Lung (tissue), 12 donors: Measurements from ENCODE around the gene KCNC1. TPM values are rescaled to one million over a fixed set of nuclear protein-coding genes. Genes with fewer than 3 reads are reported as not detected.

ENCODE experiments used
- ATAC-seq: fragments of 200-7000 bp; cut with Tn5 transposase; one replicate; pipeline ENCODE4 v1.9.1; 2020; ENCODE audit warnings: moderate number of reproducible peaks; ENCODE audit not compliant: insufficient read depth, low FRiP score
- DNase-seq, 3 donors: peaks; one replicate each; pipeline ENCODE4 v3.0.0-alpha.2; 2013 to 2017
- H3K27ac ChIP-seq, 2 donors: one replicate each; pipeline ENCODE4 v1.5.1; 2013; ENCODE audit warnings: mild to moderate bottlenecking in 2 of 2, moderate library complexity in 2 of 2, control low read depth in 1 of 2, inconsistent platforms in 1 of 2, low read depth in 1 of 2, low read length in 1 of 2
- H3K27me3 ChIP-seq, 3 donors: one replicate each; pipeline ENCODE4 v1.5.1; 2013; ENCODE audit warnings: low read length in 2 of 3; ENCODE audit not compliant: control insufficient read depth in 3 of 3, insufficient read depth in 3 of 3
- H3K36me3 ChIP-seq, 4 donors: one replicate each; pipeline ENCODE4 v1.5.1; 2013; ENCODE audit warnings: low read length in 4 of 4, mild to moderate bottlenecking in 1 of 4, moderate library complexity in 1 of 4; ENCODE audit not compliant: control insufficient read depth in 4 of 4, insufficient read depth in 4 of 4
- H3K4me1 ChIP-seq, 5 donors: one replicate each; pipeline ENCODE4 v1.5.1; 2013; ENCODE audit warnings: low read length in 5 of 5, mild to moderate bottlenecking in 2 of 5, moderate library complexity in 1 of 5; ENCODE audit not compliant: control insufficient read depth in 5 of 5, insufficient read depth in 5 of 5
- H3K4me3 ChIP-seq: one replicate; pipeline ENCODE4 v1.5.1; 2013; ENCODE audit warnings: mild to moderate bottlenecking, control low read depth, moderate library complexity
- H3K9ac ChIP-seq, 2 donors: one replicate each; pipeline ENCODE4 v1.5.1; 2013; ENCODE audit warnings: low read length in 2 of 2, control low read depth in 1 of 2; ENCODE audit not compliant: insufficient read depth in 1 of 2
- H3K9me3 ChIP-seq, 4 donors: one replicate each; pipeline ENCODE4 v1.5.1; 2013; ENCODE audit warnings: low read length in 3 of 4, mild to moderate bottlenecking in 1 of 4, moderate library complexity in 1 of 4; ENCODE audit not compliant: control insufficient read depth in 4 of 4, insufficient read depth in 3 of 4
- WGBS, 2 donors: extraction: QIAGEN DNeasy Blood & Tissue Kit; methylation state at CpG; one replicate each; pipeline ENCODE4 v1.1.7; 2013; 5-methylcytosine and 5-hydroxymethylcytosine counted together
- polyA plus RNA-seq, 2 donors: library from polyadenylated mRNA; stranded (reverse); fragments of 200-250 nt; gene quantifications; one replicate each; pipeline ENCODE4 v1.2.1, GENCODE V29; 2013
- total RNA-seq, 2 donors: library from RNA; depleted of rRNA in 1 of 2; stranded (reverse); fragments of >200 nt in 1 of 2; gene quantifications; one replicate each; pipeline ENCODE4 v1.2.1, GENCODE V29; 2014 to 2021
- TF ChIP-seq, protein P1 (sequence below): IDR thresholded peaks from 2 replicates; pipeline ENCODE4 v1.5.1; 2012; ENCODE audit warnings: mild to moderate bottlenecking; ENCODE audit errors: control extremely low read depth, extremely low read depth
- donor health status: control.
- donor health status: control.
- donor health status: Bipolar disorder and iron deficiency.
- donor health status: healthy.
- donor health status: DM: yes; HTN: yes; CAD: no.

KCNC1 gene
- total and polyA plus RNA-seq, 4 donors = 0.01 TPM; not detected in 3

DNA sequence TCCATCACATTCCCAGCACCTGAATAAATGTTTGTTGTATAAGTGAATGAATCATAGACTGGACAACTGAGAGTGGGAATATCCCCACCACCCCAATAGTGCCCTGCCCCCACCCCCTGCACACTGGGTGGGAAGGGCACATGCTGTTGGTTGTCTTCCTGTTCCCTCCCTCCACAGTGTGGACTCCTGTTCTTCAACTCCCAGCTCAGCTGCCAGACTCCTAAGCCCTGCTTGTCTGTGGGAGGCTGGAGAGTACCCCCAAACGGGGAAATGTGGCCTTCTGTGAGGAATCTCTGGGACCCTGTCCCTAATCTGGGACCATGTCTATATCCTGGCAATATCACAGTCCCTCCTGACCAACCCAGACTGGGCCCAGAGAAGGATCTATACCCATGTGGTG, 20.7 kb upstream of the KCNC1 start:
- Histone ChIP-seq H3K27me3 (peaks cover 15 to 73% (median 57%) of the 10 kb centered on the region in 3 donors), H3K4me3 (no peak overlapping the region), H3K36me3 (no peaks in the 10 kb centered on the region), H3K9me3 (no peaks in the 10 kb centered on the region), H3K9ac (no peak overlapping the region), H3K4me1 (peaks cover 0 to 4% (median 0%) of the 10 kb centered on the region in 5 donors), H3K27ac (no peak overlapping the region)
- TF ChIP-seq, protein P1, sequence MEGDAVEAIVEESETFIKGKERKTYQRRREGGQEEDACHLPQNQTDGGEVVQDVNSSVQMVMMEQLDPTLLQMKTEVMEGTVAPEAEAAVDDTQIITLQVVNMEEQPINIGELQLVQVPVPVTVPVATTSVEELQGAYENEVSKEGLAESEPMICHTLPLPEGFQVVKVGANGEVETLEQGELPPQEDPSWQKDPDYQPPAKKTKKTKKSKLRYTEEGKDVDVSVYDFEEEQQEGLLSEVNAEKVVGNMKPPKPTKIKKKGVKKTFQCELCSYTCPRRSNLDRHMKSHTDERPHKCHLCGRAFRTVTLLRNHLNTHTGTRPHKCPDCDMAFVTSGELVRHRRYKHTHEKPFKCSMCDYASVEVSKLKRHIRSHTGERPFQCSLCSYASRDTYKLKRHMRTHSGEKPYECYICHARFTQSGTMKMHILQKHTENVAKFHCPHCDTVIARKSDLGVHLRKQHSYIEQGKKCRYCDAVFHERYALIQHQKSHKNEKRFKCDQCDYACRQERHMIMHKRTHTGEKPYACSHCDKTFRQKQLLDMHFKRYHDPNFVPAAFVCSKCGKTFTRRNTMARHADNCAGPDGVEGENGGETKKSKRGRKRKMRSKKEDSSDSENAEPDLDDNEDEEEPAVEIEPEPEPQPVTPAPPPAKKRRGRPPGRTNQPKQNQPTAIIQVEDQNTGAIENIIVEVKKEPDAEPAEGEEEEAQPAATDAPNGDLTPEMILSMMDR = no peak
- 0 to 25% methylated on average over 1 of the region's 1 CpG for WGBS, 2 donors
- no peak for DNase-seq
- ATAC-seq = no peak

DNA sequence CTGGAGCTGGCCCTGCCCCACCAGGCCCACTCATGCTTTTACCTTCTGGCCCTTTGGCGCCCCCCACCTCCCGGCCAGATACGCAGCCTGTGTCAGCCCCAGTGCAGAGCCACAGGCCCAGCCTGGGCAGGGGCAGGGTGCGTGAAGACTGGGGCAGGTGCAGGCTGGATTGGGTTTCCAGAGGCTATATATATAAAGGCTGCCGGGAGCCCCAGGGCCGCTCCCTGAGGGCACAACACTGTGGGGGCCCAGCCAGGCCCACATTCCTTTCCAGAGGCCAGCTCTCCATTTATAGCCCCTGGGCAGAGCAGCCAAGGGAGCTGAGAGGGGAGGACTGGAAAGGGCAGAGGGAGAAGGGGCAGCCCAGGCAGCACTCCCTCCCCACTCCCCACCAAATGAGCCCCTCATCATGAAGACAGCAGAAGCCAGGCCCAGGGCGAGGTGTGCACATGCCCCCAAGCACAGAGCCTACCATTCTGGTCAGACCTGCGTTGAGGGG, 20.2 kb upstream of the KCNC1 start:
- Histone ChIP-seq H3K9me3 (no peaks in the 10 kb centered on the region), H3K27ac (no peak overlapping the region), H3K9ac (no peak overlapping the region), H3K4me3 (no peak overlapping the region), H3K4me1 (peaks cover 0 to 4% (median 0%) of the 10 kb centered on the region in 5 donors), H3K27me3 (peaks cover 20 to 78% (median 59%) of the 10 kb centered on the region in 3 donors), H3K36me3 (no peaks in the 10 kb centered on the region)
- no peak for DNase-seq
- TF ChIP-seq, protein P1 = no peak
- WGBS, 2 donors = 55% methylated on average over 8 of the region's 8 CpGs
- ATAC-seq = no peak

DNA sequence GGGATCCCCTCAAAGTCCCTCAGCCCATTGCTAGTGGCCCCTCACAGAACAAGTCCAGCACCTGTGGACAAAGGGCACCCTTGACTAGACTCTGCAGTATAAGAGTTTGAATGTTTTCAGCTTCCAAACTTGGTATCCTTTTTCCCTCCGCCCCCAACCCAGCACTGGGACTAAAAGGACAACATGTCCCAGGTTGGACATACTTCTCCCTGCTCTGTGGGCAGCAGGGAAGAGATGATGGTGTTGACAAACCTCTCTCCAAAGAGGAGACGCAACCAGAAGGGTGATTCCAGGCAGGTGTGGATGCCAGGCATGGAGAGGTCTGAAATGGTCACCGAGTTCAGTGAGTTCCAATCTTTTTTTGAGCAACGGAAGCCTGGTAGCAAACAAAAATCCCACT, 19.7 kb upstream of the KCNC1 start:
- Histone ChIP-seq H3K27ac (no peak overlapping the region), H3K9me3 (peaks cover 0 to under 1% (median 0%) of the 10 kb centered on the region in 4 donors), H3K27me3 (peaks cover 25 to 83% (median 62%) of the 10 kb centered on the region in 3 donors), H3K36me3 (no peaks in the 10 kb centered on the region), H3K9ac (no peak overlapping the region), H3K4me3 (no peak overlapping the region), H3K4me1 (peaks cover 0 to 4% (median under 1%) of the 10 kb centered on the region in 5 donors)
- 78 to 84% methylated on average over 4 of the region's 4 CpGs for WGBS, 2 donors
- DNase-seq (no peak), ATAC-seq (no peak)
- TF ChIP-seq, protein P1 = no peak

DNA sequence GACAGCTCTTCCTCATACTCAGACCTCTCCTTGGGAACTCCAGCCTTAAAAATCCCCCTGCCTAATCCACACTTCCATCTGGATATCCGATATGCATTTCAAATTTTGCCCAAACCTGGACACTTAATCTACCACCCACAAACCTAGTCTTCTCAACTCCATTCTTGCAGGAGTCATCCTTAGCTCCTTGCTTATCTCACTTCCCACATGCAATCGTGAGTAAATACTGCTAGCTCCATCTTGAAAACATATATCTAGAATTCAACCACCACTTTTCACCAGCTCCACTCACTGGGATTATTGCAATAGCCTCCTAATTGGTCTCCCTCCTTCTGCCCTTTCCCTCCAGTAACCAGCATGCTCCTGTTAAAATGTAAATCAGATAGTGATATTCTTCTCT, 17.8 kb upstream of the KCNC1 start:
- 78% methylated on average over 2 of the region's 2 CpGs for WGBS, 2 donors
- TF ChIP-seq, protein P1 = no peak

More for the DNA sequence above, 17.8 kb upstream of the KCNC1 start:
- Histone ChIP-seq H3K27me3 (peaks cover 43 to 85% (median 67%) of the 10 kb centered on the region in 3 donors), H3K9ac (no peak overlapping the region), H3K4me3 (no peak overlapping the region), H3K36me3 (no peaks in the 10 kb centered on the region), H3K4me1 (peaks cover 0 to 13% (median 3%) of the 10 kb centered on the region in 5 donors), H3K9me3 (peaks cover 0 to 1% (median 0%) of the 10 kb centered on the region in 4 donors), H3K27ac (no peak overlapping the region)
- no peak for DNase-seq
- ATAC-seq = no peak
